NCI-H2081 (cell line): ENCODE measurements around the gene PPM1G.
"Not testable (repeated sequence)": the region's sequence is repeated elsewhere in the genome, so short reads cannot be mapped to it uniquely, and the experiment has no call there.

Experiments used
- DNase-seq, 2 experiments: peaks; one replicate each; lab custom pipeline; 2025; lab: John Stamatoyannopoulos, UW

Gene PPM1G, protein sequence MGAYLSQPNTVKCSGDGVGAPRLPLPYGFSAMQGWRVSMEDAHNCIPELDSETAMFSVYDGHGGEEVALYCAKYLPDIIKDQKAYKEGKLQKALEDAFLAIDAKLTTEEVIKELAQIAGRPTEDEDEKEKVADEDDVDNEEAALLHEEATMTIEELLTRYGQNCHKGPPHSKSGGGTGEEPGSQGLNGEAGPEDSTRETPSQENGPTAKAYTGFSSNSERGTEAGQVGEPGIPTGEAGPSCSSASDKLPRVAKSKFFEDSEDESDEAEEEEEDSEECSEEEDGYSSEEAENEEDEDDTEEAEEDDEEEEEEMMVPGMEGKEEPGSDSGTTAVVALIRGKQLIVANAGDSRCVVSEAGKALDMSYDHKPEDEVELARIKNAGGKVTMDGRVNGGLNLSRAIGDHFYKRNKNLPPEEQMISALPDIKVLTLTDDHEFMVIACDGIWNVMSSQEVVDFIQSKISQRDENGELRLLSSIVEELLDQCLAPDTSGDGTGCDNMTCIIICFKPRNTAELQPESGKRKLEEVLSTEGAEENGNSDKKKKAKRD

DNA sequence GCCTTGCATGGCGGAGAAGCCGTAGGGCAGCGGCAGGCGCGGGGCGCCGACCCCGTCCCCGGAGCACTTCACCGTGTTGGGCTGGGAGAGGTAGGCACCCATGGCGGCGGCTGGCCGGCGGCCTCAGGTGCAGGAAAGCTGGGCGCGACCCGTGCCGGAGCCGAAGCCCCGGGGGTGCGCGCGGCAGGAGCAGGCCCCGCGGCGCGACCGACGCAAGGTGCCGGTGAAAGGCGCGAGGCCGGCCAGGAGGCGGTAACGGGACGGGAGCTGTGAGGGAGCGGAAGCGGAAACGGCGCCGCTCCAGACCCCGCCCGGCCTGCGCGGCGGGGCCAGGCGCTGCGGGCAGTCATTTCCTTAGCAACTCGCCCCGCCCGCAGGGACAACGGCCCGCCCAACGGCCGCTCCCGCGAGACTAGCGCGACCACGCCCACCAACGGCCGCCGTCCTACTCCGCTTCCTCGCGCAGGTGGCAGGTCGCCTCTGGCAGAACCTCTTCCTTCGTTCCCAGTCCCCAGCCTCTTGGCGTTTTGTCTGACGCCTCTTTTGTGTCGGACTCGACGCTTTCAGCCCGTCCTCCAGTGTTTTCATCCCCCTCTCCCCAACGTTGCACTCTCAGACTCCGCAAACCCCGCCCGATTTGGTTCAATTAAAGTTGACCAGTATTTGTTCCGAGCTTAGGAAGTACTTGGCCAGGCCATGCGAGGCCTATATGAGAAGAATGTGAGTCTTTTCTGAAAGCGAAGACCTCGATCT lies at the start of gene PPM1G:
Gene PPM1G (minus strand): TSS at position 271 of the 753 bp plus-strand sequence. CDS start 169 bp downstream, at position 102.
- DNase-seq: peak; percentile 97 to 98

DNA sequence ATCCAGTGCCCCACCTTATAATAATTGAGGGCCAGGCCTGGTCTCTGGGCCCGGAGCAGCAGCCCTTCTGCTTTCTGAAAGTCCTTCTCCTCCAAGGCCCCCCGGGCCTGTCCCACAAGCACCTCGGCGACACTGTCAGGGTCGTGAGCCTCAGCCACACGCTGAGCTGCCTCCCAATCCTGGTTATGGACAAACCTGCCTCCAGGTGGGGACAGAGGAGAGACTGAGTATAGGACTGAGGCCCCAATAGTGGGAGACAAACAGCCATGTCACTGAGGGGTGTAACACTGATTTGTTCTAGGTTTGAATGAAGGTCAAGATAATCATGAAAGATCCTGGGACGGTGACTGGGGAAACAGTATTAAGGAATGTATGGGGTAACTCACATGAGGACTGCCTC lies 44.6 kb upstream of the PPM1G start:
- DNase-seq: no peak

DNA sequence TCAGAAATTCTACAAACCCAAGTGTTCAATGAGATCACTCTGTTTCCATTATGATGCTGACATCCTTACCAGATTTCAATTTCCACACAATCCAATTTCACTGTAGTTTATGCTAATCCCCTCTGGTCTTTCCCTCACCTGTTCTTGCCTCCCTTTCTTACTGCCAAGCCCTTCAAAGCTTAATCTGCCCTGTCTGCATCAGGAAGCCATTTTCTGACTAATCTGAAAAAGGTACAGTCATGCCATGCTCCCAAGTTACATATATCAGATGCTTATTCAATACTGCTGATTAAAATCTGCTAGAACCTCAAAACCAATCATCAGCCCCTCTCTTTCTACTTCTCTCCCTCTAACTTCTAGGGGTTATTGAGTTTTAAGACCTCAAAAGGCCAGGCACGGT lies 41.7 kb upstream of the PPM1G start:
- DNase-seq: no peak

DNA sequence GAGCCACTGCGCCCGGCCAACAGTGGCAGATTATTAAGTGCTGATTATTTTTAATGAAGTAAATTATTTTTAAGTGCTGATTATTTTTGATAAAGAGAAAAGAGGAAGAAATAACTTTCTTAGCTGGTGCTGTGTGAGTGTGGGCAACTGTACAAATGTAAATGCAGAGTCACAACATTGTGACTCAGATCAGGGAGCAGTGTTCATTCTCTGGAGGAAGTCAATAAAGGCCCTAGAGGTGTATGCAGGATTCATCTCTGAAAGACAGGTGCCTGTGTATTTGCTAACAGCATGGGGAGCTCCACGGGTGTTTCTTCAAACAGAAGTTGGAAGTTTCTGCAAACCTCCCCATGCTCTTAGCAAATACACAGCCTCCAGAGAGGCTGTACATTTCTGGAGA lies 39.0 kb upstream of the PPM1G start:
- DNase-seq: peak; percentile 3 to 50

DNA sequence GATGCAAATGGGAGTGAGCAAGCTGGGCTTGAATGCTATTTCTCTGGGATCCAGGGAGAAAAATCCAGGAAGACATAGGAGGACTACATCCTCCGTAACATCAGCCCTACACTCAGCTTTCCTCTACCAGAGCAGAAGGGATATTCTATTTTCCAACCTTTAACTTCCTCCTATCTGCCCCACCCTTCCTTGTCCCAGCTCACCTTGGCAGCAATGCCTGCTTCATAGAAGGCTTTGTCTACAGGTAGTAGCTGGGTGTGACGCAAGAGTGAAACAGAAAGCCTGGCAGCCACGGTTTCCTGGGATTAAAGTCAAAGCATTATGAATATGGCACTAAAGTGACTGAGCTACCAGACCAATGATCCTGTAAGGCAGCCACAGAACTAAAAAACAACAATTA lies 36.7 kb upstream of the PPM1G start:
- peak in 1 of 2 experiments; percentile 4 for DNase-seq

DNA sequence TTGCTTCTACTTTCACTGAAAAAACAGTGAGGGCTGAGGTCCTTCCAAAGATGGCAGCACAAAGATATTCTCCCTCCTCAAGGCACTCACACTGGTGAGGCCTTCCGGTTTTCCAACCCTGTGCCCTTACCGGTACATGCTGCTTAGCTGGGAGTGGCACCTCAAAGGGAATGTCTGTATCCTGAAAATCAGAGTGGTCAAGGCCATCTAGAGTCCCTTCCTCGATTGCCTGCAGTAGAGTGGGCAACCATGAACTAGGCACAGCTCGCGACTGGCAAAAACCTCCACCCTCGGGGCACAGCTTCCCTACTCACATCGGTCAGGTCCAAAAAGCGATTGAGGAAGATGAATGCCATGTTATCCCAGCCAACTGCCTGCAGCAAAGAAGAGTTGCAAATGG lies 36.2 kb upstream of the PPM1G start:
- DNase-seq: no peak

DNA sequence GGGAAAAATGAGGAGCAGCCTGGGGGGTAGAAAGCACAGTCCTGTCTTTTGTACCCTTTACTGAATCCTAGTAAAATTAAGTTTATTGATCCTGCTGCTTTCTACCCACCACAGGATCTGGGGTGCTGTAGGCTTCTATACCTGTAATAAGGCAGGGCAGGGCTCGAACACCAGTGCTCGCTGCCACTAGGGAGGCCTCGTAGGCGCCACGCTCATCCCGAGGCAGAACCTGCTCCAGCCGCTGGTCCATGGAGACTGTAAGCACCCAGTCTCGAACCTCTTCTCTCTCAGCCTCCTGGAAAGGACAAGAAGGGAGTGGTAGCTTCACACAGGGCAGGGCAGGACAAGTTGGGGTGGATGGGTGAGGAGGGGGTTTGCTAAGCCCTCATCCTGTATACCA lies 35.8 kb upstream of the PPM1G start:
- DNase-seq: no peak

DNA sequence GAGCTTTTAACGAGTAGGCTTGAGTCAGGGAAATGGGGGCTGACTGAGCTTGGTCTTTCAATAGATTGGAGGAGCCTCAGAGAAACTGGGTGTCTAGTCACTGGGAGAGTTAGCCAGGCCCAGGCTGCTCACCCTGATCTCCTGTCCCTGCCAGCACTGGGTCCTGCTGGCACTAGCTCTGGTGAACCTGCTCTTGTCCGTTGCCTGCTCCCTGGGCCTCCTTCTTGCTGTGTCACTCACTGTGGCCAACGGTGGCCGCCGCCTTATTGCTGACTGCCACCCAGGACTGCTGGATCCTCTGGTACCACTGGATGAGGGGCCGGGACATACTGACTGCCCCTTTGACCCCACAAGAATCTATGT lies 33.5 kb upstream of the PPM1G start:
- no peak for DNase-seq

DNA sequence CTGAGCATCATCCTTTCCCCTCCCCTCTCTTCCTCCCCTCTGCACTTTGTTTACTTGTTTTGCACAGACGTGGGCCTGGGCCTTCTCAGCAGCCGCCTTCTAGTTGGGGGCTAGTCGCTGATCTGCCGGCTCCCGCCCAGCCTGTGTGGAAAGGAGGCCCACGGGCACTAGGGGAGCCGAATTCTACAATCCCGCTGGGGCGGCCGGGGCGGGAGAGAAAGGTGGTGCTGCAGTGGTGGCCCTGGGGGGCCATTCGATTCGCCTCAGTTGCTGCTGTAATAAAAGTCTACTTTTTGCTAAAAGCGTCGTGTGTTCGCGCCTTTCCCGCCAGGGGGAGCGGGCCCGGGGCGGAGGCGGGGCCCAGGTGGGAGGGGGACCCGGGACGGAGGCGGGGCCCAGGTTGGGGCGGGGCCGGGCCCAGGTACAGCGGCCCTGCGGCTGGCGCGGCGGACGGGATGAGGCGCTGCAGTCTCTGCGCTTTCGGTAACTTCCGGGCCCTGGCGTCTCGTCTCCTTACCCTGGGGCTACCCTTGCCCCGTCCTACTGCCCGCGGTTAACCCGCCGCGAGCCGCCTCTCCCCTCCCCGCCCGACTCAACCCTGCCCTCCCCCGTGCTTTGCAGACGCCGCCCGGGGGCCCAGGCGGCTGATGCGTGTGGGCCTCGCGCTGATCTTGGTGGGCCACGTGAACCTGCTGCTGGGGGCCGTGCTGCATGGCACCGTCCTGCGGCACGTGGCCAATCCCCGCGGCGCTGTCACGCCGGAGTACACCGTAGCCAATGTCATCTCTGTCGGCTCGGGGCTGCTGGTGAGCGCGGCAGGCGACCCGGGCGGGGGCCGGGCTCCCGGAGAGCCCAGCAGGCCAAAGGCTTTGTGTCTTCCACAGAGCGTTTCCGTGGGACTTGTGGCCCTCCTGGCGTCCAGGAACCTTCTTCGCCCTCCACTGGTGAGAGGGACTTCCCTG lies 32.8 kb upstream of the PPM1G start, which contains the start of gene KRTCAP3:
Gene KRTCAP3 (plus strand): TSS at position 424 of the 962 bp plus-strand sequence. CDS start 32 bp downstream, at position 456.
- DNase-seq: peak; percentile 83 to 85

DNA sequence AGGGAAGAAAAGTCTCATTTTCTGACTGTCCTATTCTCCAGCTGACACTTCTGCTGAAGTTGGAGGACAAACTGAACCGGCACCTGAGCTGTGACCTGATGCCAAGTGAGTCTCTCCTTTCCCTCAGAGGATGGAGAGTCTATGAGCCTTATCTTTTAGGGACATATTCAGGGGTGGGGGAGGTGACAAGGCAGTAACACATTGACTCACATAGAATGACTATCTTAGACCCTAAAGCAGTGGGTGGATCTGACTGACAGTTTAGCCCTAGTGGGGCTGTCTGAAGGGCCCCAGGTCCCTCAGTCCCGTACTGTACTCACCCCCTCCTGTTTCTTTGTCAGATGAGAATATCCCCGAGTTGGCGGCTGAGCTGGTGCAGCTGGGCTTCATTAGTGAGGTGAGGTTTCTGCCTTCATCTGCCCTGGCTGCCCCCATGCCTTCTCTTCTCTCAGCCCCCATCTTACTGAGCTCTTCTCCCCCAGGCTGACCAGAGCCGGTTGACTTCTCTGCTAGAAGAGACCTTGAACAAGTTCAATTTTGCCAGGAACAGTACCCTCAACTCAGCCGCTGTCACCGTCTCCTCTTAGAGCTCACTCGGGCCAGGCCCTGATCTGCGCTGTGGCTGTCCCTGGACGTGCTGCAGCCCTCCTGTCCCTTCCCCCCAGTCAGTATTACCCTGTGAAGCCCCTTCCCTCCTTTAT lies 32.0 kb upstream of the PPM1G start:
- no peak for DNase-seq

DNA sequence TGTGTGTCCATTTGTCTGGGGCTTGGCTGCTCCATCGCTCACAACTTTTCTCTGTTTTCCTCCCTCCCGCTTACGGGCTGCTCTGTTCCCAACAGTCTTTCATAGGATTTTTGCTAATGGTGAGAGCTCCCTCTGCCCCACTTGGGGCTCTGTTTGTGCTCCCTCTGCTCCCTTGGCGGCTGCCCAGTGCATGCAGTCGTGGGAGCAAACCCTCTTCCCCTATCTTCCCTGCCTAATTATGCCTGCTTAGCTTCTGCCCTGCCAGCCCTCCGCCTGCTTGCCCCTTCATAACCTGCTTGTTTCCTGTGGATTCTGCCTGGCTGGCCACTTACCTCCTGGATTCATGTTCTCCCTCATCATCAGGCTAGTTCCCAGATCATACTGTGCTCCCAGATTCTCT lies 26.2 kb upstream of the PPM1G start:
- no peak for DNase-seq

DNA sequence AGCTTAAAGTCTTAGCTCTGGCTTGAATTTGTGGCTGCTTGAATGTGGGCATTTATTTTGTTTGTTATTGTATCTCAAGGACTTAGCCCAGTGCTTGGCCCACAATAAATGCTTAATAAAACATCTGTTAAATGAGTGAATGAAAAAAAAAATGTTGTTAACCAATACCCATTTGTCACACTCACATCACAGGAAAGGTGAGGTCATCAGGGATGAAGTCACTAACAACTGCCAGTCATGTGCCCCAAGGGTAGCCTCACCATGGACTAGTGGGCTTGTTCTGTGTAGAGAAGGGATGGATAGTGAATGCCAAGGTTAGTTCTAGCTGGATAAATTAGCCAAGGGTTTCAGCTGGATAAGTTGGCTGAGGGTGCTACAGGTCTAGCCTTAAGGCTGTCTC lies 22.0 kb upstream of the PPM1G start:
- DNase-seq: no peak

DNA sequence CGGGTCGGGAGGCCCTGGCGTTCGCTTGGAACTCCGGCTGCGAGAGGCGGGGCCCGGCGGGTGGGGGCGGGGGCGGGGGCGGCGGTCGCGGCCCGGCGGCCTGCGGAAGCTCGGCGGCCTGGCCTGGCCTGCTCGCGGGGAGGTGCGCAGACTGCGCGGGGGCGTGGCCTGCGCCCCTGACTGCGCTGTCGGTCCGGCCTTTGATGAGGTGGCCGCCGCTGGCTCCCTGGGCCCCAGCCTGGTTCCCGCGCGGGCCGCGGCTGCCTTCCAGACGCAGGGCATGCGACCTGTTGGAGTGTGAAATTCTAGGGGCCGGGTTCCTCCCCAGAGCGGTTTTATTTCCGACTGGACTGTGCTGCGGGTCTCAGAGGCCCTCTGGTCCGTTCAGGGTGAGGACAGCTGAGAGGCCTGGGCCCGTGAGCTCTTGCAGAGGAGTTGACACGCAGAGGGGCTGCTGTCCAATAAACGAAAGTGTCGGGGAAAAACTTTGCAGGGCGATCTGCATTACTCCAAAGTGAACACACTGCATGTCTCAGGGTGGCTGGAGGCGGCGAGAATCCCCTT lies 19.7 kb upstream of the PPM1G start:
- DNase-seq: peak; percentile 65 to 80

DNA sequence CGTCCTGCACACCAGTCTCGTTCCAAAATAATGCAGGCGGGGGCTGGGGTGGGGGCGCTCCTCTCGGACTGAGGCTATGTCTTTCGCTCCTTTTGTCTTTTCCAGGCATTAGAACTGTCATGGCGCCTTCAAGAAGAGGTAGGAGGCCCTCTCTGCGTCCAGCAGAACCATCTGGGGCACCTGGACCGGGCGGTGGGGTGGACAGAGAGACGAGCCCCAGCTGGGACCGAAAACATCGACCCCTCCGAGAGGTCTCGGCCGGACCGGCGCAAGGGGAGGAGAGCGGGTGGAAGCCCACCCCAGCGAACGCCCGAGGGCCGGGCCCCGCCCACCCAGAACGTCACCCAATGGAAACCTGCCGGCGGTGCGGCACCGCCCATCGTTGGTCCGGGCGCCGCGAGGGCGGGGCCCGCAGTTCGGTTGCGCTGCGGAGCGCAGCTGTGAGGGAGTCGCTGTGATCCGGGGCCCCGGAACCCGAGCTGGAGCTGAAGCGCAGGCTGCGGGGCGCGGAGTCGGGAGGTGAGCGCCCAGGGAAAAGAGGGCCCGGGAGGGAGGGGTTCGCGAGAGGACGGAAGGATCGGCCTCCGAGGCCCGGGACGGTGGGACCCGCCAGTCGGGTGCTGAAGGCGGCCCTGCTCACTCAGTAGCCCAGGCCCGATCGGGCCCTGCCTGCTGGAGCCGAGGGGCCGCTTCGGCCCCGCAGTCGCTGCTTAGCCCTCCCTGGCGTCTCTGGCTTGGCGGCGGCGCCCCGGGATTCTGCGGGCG lies 19.0 kb upstream of the PPM1G start, which contains the start of gene NRBP1:
Gene NRBP1 (plus strand): TSS at position 419 of the 765 bp plus-strand sequence. CDS start 4,643 bp downstream, outside the sequence.
- DNase-seq: peak; percentile 93 to 96

DNA sequence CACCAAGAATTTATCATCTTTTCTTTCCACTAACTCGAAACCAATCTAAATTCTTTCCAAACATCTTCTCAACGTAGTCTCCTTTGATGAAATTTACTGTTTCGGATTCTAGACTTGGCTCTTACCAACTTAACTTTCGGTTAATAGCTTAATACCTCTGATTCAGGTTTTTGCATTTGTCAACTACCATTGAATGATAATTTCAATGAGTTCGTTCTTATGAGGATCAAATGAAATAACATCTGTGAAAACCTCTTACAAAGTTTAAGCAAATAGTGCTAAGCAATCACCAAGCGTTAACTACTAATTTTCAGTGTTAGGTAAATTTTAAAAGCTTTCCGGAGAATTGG lies 18.4 kb upstream of the PPM1G start:
- DNase-seq: no peak

DNA sequence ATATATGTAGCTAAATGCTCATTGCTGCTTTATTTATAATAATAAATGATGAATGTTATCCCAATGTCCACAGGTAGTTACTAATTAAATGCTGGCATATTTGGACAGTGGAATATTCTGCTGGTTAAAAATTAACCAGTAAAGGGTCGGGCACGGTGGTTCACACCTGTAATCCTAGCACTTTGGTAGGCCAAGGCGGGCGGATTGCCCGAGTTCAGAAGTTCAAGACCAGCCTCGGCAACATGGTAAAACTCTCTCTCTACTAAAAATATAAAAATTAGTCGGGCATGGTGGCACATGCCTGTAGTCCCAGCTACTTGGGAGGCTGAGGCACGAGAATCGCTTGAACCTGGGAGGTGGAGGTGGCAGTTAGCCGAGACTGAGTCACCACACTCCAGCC lies 15.6 kb upstream of the PPM1G start:
- DNase-seq: not testable (repeated sequence)

DNA sequence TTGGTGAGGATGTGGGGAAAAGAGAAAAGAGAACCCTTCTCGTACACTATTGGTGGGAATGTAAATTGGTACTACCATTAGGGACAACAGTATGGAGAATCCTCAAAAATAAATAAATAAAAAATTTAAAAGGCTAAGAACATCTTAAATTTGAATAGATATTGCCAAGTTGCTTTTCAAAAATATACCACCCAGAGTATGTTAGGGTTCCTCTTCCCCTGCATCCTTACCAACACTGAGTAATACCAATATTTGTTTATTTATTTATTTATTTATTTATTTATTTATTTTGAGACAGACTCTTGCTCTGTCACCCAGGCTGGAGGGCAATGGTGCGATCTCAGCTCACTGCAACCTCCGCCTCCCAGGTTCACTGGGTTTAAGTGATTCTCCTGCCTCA lies 13.6 kb upstream of the PPM1G start:
- no peak for DNase-seq

DNA sequence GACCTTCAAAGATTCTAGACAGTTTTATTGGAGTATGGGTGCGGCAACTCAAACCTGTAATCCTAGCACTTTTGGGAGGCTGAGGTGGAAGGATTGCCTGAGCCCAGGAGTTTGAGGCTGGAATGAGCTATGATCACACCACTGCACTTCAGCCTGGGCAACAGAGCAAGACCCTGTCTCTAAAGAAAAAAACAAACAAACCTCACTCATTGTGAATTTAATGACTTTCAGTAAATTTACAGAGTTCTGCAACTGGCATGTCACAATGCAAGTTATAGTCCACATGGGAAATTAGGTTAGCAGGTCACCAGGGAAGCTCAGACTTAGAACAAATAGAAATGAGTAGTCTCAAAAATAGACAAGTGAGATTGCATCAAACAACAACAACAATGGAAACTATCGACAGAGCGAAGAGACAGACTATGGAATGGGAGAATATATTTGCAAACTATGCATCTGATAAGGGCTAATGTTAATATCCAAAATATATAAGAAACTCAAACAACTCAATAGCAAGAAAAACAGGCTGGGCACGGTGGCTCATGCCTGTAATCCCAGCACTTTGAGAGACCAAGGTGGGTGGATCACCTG lies 12.4 kb upstream of the PPM1G start:
- DNase-seq: no peak

DNA sequence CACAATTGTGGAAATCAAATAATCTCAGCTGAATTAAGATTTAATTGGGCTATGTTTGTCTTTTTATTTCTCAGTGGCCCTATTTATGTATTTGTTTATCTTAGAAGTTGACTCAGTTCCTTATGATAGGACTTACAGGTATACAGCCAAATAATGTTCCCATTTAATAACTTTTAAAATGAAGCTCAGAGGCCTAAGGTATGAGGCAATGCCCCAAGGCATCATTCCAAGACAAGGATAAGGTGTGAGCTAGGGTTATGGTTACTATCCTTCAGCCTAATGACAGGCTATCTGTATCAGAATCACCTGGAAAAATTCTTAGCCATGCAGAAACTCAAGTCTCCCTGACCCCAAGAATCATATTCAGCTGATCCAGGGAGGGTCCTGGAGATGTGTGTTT lies 11.6 kb upstream of the PPM1G start:
- DNase-seq: no peak

DNA sequence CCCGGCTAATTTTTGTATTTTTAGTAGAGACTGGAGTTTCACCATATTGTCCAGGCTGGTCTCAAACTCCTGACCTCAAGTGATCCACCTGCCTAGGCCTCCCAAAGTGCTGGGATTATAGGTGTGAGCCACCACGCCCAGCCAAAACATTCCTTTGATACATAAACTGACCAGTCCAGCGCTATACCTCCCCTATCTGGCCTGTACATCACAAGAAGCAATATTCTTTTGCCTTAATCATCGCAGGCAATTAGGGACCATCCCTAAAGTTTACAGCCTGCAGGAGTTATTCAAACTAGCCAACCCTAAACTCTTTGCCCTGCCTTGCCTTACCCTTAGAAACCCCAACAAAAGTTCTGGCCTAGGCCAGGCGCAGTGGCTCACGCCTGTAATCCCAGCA lies 6.8 kb upstream of the PPM1G start:
- no peak for DNase-seq
